ENCODE data around the gene ZNF567. TPM values are rescaled to one million over a fixed set of nuclear protein-coding genes. Genes with fewer than 3 reads are reported as not detected.
"Not testable (repeated sequence)": the region's sequence is repeated elsewhere in the genome, so short reads cannot be mapped to it uniquely, and the experiment has no call there.

ZNF567 gene
- total and polyA plus RNA-seq, 12 donors = 3.4 to 8.2 (median 5.6) TPM

- Histone ChIP-seq H3K27ac (no peak overlapping the region), H3K27me3 (no peaks in the 10 kb centered on the region), H3K4me1 (replicated peaks in 1 of 2) (no peaks in the 10 kb centered on the region), H3K4me3 (no peak overlapping the region), H3K9me3 (replicated peaks in 1 of 3) (peaks cover 3 to 97% (median 16%) of the 10 kb centered on the region in 3 donors), H3K36me3 (replicated peaks in 1 of 2) (peaks cover 0 to 5% of the 10 kb centered on the region in 2 donors)
- 98 to 100% (median 99%) methylated on average over 4 of the region's 4 CpGs for WGBS, 4 donors
- TF ChIP-seq POLR2A (IDR thresholded peaks at IDR 0.05) (no peak), CTCF (IDR thresholded peaks at IDR 0.05) (no peak)
- no peak for DNase-seq
- intact Hi-C loops (cut with DNase I) = loop anchor here in 1 of 2 donors (10.0 kb wide), 1 partner anchor 139 kb away; no protein-coding TSS in a partner anchor
Measured at GRCh38 chr19:36745870-36746269, 58.5 kb downstream of the ZNF567 start.

GRCh38 chr19:36747750-36748149, 60.3 kb downstream of the ZNF567 start:
- Histone ChIP-seq H3K36me3 (replicated peaks in 1 of 2) (peaks cover 0 to 5% of the 10 kb centered on the region in 2 donors), H3K9me3 (replicated peaks in 1 of 3) (peaks cover 3 to 98% (median 17%) of the 10 kb centered on the region in 3 donors), H3K4me3 (peak overlapping the region in 1 of 4 donors; percentile 19), H3K27ac (no peak overlapping the region), H3K4me1 (replicated peaks in 1 of 2) (no peaks in the 10 kb centered on the region), H3K27me3 (no peaks in the 10 kb centered on the region)
- 93 to 98% (median 97%) methylated on average over 10 of the region's 10 CpGs for WGBS, 4 donors
- DNase-seq = no peak
- TF ChIP-seq POLR2A (IDR thresholded peaks at IDR 0.05) (no peak), CTCF (IDR thresholded peaks at IDR 0.05) (no peak)
- intact Hi-C loops (cut with DNase I) = loop anchor here in 1 of 2 donors (10.0 kb wide), 1 partner anchor 137 kb away; no protein-coding TSS in a partner anchor

GRCh38 chr19:36748431-36749275, 61.2 kb downstream of the ZNF567 start:
- H3K4me1 ChIP-seq (replicated peaks in 1 of 2) = no peaks in the 10 kb centered on the region
- H3K36me3 ChIP-seq (replicated peaks in 1 of 2) = peaks cover 0 to 5% of the 10 kb centered on the region in 2 donors
- WGBS, 4 donors = 97 to 98% (median 97%) methylated on average over 10 of the region's 10 CpGs
- H3K9me3 ChIP-seq (replicated peaks in 1 of 3) = peaks cover under 1 to 100% (median 17%) of the 10 kb centered on the region in 3 donors
- TF ChIP-seq CTCF (IDR thresholded peaks at IDR 0.05) (no peak), POLR2A (IDR thresholded peaks at IDR 0.05) (no peak)
- peak overlapping the region in 1 of 4 donors; percentile 38 for H3K4me3 ChIP-seq
- H3K27me3 ChIP-seq = no peaks in the 10 kb centered on the region
- no peak for DNase-seq
- H3K27ac ChIP-seq = no peak overlapping the region
- intact Hi-C loops (cut with DNase I) = loop anchor here in 1 of 2 donors (10.0 kb wide), 1 partner anchor 136 kb away; no protein-coding TSS in a partner anchor

- not testable (repeated sequence) for H3K27ac ChIP-seq; H3K27me3 ChIP-seq; H3K36me3 ChIP-seq (replicated peaks in 1 of 2); H3K4me1 ChIP-seq (replicated peaks in 1 of 2); DNase-seq
- peak overlapping the region in 1 of 4 donors; percentile 43 for H3K4me3 ChIP-seq
- intact Hi-C loops (cut with DNase I) = loop anchor here in 1 of 2 donors (10.0 kb wide), 1 partner anchor 135 kb away; no protein-coding TSS in a partner anchor
- peaks cover 0 to 100% (median 17%) of the 10 kb centered on the region in 3 donors for H3K9me3 ChIP-seq (replicated peaks in 1 of 3)
- WGBS, 4 donors = 94 to 98% (median 96%) methylated on average over 8 of the region's 8 CpGs
Measured at GRCh38 chr19:36749613-36750012, 62.2 kb downstream of the ZNF567 start.
